IPS-20b (cell line): ENCODE results near the gene SLC34A3.

Experiments used
- H3K27ac ChIP-seq: one replicate; pipeline ENCODE4 v1.5.1; 2013; ENCODE audit warnings: low read length
- H3K27me3 ChIP-seq: 2 replicates; pipeline ENCODE4 v1.6.1; 2013; ENCODE audit warnings: mild to moderate bottlenecking, low read length, inconsistent platforms; ENCODE audit not compliant: insufficient read depth
- H3K36me3 ChIP-seq: 2 replicates; pipeline ENCODE4 v1.6.1; 2013; ENCODE audit warnings: low read depth, mild to moderate bottlenecking, inconsistent platforms, low read length, moderate library complexity; ENCODE audit not compliant: insufficient read depth
- H3K4me1 ChIP-seq: 2 replicates; pipeline ENCODE4 v1.6.1; 2013; ENCODE audit warnings: mild to moderate bottlenecking, control low read depth, inconsistent platforms, low read length, moderate library complexity; ENCODE audit not compliant: insufficient read depth
- H3K4me3 ChIP-seq: 2 replicates; pipeline ENCODE4 v1.5.1; 2013; ENCODE audit warnings: mild to moderate bottlenecking, low read length, inconsistent platforms
- H3K9ac ChIP-seq: 2 replicates; pipeline ENCODE4 v1.6.1; 2013; ENCODE audit warnings: low read depth, mild to moderate bottlenecking, inconsistent platforms, low read length, moderate library complexity
- H3K9me3 ChIP-seq: 2 replicates; pipeline ENCODE4 v1.6.1; 2013; ENCODE audit warnings: mild to moderate bottlenecking, low read depth, low read length, inconsistent platforms; ENCODE audit not compliant: insufficient read depth

Gene SLC34A3

DNA sequence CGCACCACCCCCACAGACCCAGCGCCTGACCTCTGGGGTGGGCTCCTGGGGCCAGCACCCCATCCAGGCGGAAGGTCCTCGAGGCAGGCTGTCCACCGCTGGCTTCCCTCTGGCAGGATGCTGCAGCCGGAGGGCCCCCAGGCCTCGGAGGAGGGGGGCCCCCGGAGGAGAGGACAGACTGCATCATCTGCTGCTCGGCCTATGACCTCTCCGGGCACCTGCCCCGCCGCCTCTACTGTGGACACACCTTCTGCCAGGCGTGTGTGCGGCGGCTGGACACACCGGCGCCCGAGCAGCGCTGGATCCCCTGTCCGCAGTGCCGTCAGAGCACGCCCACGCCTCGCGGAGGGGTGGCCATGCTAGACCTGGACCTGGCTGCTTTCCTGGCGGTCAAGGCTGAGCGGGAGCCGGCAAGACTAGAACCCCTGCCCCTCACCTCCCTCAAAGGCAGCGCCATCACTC is 2.2 kb upstream of the SLC34A3 start:
- Histone ChIP-seq H3K9me3 (no peaks in the 10 kb centered on the region), H3K4me1 (peaks cover 3% of the 10 kb centered on the region; the same call in 1 of the 2 replicates), H3K27me3 (no peaks in the 10 kb centered on the region), H3K4me3 (no peak overlapping the region), H3K9ac (no peak overlapping the region), H3K27ac (no peak overlapping the region), H3K36me3 (no peaks in the 10 kb centered on the region)

DNA sequence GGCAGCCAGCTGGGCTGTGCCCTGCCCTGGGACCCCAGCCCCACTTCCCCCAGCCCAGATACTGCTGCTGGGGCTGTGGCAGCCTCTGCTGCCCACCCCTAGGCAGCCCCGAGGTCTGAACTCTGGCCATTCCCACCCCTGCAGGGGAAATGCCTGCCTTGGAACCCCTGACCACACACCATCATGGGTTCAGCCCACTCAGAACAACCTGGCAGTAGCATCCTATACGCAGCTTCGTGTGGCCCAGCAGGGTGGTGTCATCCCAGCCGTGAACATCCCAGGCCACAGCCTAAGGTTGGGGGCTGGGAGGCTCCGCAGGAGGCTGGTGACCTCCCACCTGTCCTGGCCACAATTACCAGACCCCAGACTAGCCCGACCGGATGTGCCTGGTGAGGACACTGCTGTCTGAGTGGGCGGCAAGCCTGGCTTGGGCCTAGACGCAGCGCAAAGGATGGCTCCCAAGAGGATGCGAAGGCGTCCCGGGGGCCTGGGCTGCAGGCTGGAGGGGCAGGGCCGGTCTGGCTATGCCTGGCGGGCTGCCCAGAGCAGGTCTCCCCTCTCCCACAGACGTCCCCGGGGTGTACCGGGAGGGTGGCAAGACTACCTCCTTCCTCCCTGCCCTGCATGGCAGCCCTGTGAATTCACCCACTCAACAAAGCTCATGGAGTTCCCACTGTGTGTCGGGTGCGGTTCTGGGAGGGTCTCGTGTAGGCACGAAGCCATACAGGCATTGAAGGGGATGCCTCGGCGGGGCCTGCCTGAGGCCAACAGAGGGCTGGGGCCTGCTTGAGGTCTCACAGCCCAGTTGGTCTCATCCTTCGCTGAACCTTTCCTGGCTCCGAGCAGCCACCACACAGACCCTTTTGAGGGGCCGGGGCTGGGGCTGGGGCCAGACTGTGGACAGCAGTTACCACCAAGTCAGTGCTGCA is 1.5 kb upstream of the SLC34A3 start:
- Histone ChIP-seq H3K9ac (no peak overlapping the region), H3K9me3 (no peaks in the 10 kb centered on the region), H3K4me3 (no peak overlapping the region), H3K36me3 (no peaks in the 10 kb centered on the region), H3K4me1 (no peaks in the 10 kb centered on the region), H3K27ac (no peak overlapping the region), H3K27me3 (no peaks in the 10 kb centered on the region)

DNA sequence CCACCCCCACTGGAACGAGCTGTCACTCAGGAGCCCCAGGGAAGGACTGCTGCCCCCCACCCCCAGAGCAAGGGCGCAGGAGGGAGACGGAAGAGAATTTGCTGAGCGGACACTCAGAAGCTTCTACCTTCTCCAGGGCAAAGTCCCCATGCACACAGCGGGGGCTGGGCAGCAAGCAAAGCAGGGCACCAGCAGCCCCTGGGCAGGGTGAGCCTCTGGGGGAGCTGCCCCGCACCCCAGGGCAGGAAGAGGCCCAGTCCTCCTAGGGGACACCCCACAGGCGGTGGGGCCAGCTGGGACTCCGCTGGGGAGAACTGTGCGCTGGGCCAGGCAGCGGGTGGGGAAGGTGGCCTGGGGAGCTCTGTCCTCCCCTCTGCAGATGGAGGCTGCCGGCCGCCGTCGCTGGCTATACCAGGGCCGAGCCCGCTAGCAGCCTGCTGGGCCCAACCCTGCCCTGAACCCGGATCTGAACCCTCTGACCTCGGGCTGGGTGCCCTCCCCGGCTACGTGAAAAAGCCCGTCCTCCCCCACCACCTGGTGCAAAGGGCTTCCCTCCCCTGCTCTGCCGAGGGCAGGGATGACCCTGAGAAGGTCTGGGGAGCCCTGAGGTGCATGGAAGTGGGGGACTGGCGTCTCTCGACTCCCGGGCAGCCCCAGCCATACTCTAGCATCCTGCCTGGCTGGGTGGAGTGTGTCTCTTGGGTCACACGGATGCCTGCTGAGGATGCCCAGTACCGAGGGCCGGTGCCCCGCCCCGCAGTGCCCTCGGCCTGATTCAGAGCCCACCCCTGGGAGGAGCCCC is 597 bp upstream of the SLC34A3 start:
- H3K4me3 ChIP-seq: no peak overlapping the region
- H3K27me3 ChIP-seq: no peaks in the 10 kb centered on the region
- H3K9me3 ChIP-seq: no peaks in the 10 kb centered on the region
- H3K4me1 ChIP-seq: no peaks in the 10 kb centered on the region
- H3K9ac ChIP-seq: no peak overlapping the region
- no peaks in the 10 kb centered on the region for H3K36me3 ChIP-seq
- H3K27ac ChIP-seq: no peak overlapping the region

- no peaks in the 10 kb centered on the region for H3K4me1 ChIP-seq
- no peak overlapping the region for H3K9ac ChIP-seq
- H3K27ac ChIP-seq: no peak overlapping the region
- H3K36me3 ChIP-seq: no peaks in the 10 kb centered on the region
- no peaks in the 10 kb centered on the region for H3K9me3 ChIP-seq
- no peak overlapping the region for H3K4me3 ChIP-seq
- H3K27me3 ChIP-seq: no peaks in the 10 kb centered on the region
Measured at GRCh38 chr9:137231372-137232039, 805 bp downstream of the SLC34A3 start.

DNA sequence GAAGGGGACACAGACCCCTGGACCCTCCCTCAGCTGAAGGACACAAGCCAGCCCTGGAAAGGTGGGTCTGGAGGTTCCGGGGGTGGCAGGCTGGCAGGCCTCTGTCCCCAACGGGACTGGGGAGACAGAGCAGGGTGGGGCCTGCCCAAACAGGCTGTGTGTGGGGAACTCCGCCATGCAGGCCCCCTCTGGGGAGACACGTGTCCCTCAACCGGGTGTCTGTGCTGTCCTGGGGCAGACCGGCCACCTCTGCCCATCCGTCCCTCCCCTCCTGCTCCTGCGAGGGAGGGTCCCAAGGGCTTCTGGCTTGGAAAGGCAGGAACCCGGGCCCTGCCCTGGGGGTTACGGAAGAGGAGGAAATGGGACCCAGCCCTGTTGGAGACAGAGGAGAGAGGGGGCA is 1.4 kb downstream of the SLC34A3 start:
- no peak overlapping the region for H3K27ac ChIP-seq
- H3K36me3 ChIP-seq: no peaks in the 10 kb centered on the region
- no peak overlapping the region for H3K4me3 ChIP-seq
- H3K9me3 ChIP-seq: no peaks in the 10 kb centered on the region
- H3K27me3 ChIP-seq: no peaks in the 10 kb centered on the region
- no peak overlapping the region for H3K9ac ChIP-seq
- peaks cover 4% of the 10 kb centered on the region; the same call in 1 of the 2 replicates for H3K4me1 ChIP-seq

GRCh38 chr9:137232510-137232909 is 1.8 kb downstream of the SLC34A3 start:
- Histone ChIP-seq H3K4me3 (no peak overlapping the region), H3K27ac (no peak overlapping the region), H3K4me1 (peaks cover 5% of the 10 kb centered on the region; the same call in 1 of the 2 replicates), H3K9me3 (no peaks in the 10 kb centered on the region), H3K9ac (no peak overlapping the region), H3K36me3 (no peaks in the 10 kb centered on the region), H3K27me3 (no peaks in the 10 kb centered on the region)

DNA sequence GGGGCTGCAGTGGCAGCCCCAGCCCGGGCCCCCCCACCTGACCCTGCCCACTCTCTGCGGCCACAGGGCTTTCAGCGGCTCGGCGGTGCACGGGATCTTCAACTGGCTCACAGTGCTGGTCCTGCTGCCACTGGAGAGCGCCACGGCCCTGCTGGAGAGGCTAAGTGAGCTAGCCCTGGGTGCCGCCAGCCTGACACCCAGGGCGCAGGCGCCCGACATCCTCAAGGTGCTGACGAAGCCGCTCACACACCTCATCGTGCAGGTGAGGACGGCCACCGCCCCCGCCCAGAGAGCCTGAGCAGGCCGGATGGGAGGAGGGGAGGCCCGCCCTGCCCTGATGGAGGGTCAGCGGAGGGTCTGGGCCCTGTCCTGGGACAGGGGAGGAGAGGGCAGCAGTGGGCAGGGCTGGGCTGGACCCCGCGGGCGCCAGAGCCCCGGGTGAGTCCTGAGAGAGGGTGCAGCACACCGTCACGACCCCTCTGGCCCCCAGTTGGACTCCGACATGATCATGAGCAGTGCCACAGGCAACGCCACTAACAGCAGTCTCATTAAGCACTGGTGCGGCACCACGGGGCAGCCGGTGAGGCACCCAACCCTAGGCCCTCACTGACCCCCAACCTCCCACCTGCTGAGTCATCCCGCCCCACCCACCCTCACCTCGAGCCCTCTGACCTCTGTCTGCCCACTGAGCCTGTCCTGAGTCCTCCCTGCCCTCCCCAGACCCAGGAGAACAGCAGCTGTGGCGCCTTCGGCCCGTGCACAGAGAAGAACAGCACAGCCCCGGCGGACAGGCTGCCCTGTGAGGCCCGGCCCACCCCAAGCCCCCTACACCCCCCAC is 2.7 kb downstream of the SLC34A3 start:
- Histone ChIP-seq H3K36me3 (no peaks in the 10 kb centered on the region), H3K27ac (no peak overlapping the region), H3K27me3 (no peaks in the 10 kb centered on the region), H3K4me1 (peaks cover 5% of the 10 kb centered on the region; the same call in 1 of the 2 replicates), H3K4me3 (no peak overlapping the region), H3K9ac (no peak overlapping the region), H3K9me3 (no peaks in the 10 kb centered on the region)

- Histone ChIP-seq H3K4me3 (no peak overlapping the region), H3K9me3 (no peaks in the 10 kb centered on the region), H3K4me1 (peaks cover 5% of the 10 kb centered on the region; the same call in 1 of the 2 replicates), H3K9ac (no peak overlapping the region), H3K27me3 (no peaks in the 10 kb centered on the region), H3K36me3 (no peaks in the 10 kb centered on the region), H3K27ac (no peak overlapping the region)
Measured at GRCh38 chr9:137234055-137234697, 3.5 kb downstream of the SLC34A3 start.

- H3K36me3 ChIP-seq: no peaks in the 10 kb centered on the region
- no peaks in the 10 kb centered on the region for H3K27me3 ChIP-seq
- H3K4me3 ChIP-seq: no peak overlapping the region
- no peaks in the 10 kb centered on the region for H3K9me3 ChIP-seq
- no peak overlapping the region for H3K27ac ChIP-seq
- peaks cover 5% of the 10 kb centered on the region; the same call in 1 of the 2 replicates for H3K4me1 ChIP-seq
- H3K9ac ChIP-seq: no peak overlapping the region
Measured at GRCh38 chr9:137234758-137235423, 4.2 kb downstream of the SLC34A3 start.
